Cardiac muscle cell (in vitro differentiated cells and primary cell): ENCODE data around the gene GLIPR1. TPM values are rescaled to one million over a fixed set of nuclear protein-coding genes. Genes with fewer than 3 reads are reported as not detected.

Experiments
- DNase-seq, 2 donors: peaks; one replicate each; pipeline versions ENCODE4 v3.0.0 to v3.0.0-alpha.2; 2010 to 2017; ENCODE audit warnings: low read depth in 1 of 2, low spot score in 1 of 2
- H3K27ac ChIP-seq: fragments of 200-600 bp; sonication (generic); 2 replicates; pipeline ENCODE4 v1.5.1; 2016
- H3K27me3 ChIP-seq: fragments of 200-600 bp; sonication (generic); 2 replicates; pipeline ENCODE4 v1.6.0; 2016; ENCODE audit warnings: control low read depth
- H3K36me3 ChIP-seq: fragments of 200-600 bp; sonication (generic); 2 replicates; pipeline ENCODE4 v1.5.1; 2016; ENCODE audit warnings: control low read depth
- H3K4me1 ChIP-seq: fragments of 200-600 bp; sonication (generic); 2 replicates; pipeline ENCODE4 v1.8.1; 2017; ENCODE audit warnings: low read depth, mild to moderate bottlenecking, mixed run types
- H3K4me3 ChIP-seq: fragments of 200-600 bp; sonication (generic); 2 replicates; pipeline ENCODE4 v1.5.1; 2016; ENCODE audit warnings: mild to moderate bottlenecking
- H3K9me3 ChIP-seq: fragments of 200-600 bp; sonication (generic); 2 replicates; pipeline ENCODE4 v1.5.1; 2017; ENCODE audit warnings: low read depth, mild to moderate bottlenecking, control low read depth
- polyA plus RNA-seq: library from polyadenylated mRNA; unstranded; fragments of >200 nt; fragmentation: Nextera tagmentation; extraction: Ambion mirVana; gene quantifications from 2 replicates; pipeline ENCODE4 v1.2.1, GENCODE V29; 2016
- total RNA-seq: library from RNA; depleted of rRNA; stranded (reverse); fragments of >200 nt; gene quantifications from 2 replicates; pipeline ENCODE4 v1.2.3, GENCODE V29; 2016
- TF ChIP-seq, protein P1 (sequence below): IDR thresholded peaks from 2 replicates; pipeline ENCODE4 v1.5.1; 2012; ENCODE audit warnings: low read depth, mild to moderate bottlenecking, low read length

GLIPR1 gene
- total and polyA plus RNA-seq, 2 experiments from 2014 or later, result 0.03 to 0.62 TPM

DNA sequence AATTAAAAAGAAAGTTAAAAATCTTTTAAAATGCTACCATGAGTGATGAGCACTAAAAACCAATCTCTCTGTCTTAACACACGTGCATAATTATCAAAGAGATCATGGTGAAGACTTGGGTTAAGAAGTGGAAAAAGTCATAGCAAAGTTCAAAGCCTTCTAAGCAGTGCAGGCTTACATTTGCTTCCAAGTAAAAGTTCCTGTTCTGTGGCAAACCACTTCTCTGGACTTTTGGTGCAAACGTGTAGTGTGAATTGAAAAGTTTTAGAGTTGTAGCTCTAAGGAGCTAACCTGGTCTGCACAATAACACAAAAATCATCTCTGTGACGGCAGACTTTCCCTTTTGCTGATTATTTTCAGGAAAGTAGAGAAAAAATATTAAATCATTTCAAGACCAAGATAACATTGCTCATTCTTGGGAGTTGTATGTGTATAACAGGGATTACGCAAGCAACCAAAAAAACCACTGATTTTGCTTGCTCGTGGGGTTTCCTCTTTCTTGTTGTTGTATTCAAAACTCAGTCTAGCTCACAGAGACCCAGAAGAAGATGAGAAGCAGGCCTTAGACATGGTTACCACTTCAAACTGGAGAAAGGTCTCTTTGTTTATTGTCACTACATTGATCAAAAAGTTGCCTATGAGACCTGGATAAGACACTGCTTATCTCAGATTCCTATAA, 2.3 kb upstream of the GLIPR1 start:
- no peaks in the 10 kb centered on the region for H3K9me3 ChIP-seq
- no peak overlapping the region for H3K27ac ChIP-seq
- H3K27me3 ChIP-seq, result no peaks in the 10 kb centered on the region
- H3K36me3 ChIP-seq, result no peaks in the 10 kb centered on the region
- DNase-seq, result peak in 1 of 2 donors; percentile 87
- no peak overlapping the region for H3K4me3 ChIP-seq
- H3K4me1 ChIP-seq, result no peaks in the 10 kb centered on the region
- TF ChIP-seq, protein P1, sequence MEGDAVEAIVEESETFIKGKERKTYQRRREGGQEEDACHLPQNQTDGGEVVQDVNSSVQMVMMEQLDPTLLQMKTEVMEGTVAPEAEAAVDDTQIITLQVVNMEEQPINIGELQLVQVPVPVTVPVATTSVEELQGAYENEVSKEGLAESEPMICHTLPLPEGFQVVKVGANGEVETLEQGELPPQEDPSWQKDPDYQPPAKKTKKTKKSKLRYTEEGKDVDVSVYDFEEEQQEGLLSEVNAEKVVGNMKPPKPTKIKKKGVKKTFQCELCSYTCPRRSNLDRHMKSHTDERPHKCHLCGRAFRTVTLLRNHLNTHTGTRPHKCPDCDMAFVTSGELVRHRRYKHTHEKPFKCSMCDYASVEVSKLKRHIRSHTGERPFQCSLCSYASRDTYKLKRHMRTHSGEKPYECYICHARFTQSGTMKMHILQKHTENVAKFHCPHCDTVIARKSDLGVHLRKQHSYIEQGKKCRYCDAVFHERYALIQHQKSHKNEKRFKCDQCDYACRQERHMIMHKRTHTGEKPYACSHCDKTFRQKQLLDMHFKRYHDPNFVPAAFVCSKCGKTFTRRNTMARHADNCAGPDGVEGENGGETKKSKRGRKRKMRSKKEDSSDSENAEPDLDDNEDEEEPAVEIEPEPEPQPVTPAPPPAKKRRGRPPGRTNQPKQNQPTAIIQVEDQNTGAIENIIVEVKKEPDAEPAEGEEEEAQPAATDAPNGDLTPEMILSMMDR, result no peak

DNA sequence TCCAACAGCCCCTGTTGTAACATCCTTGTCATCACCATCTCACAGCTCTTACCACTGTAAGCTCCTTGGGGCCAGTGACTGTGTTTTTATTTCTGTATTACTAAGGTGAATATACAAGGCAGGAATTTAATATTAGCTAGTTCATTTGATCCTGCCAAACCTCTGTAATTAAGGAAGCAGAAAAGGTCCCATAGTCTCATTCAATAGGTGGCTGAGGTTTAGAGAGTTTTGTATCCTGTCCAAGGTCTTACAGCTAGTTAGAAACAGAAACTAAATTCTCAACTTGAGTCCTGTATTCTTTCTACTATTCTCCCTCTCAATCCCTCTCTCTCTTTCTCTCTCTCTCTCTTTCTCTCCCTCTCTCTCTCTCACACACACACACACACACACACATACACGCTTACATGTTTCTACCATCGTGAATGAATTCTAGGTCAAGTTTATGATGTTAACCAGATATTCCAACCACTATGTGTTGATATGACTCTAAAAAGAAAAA, 543 bp upstream of the GLIPR1 start:
- Histone ChIP-seq H3K9me3 (no peaks in the 10 kb centered on the region), H3K36me3 (no peaks in the 10 kb centered on the region), H3K27ac (no peak overlapping the region), H3K4me3 (no peak overlapping the region), H3K27me3 (no peaks in the 10 kb centered on the region), H3K4me1 (no peaks in the 10 kb centered on the region)
- TF ChIP-seq, protein P1, result no peak
- peak in 1 of 2 donors; percentile 69 for DNase-seq

DNA sequence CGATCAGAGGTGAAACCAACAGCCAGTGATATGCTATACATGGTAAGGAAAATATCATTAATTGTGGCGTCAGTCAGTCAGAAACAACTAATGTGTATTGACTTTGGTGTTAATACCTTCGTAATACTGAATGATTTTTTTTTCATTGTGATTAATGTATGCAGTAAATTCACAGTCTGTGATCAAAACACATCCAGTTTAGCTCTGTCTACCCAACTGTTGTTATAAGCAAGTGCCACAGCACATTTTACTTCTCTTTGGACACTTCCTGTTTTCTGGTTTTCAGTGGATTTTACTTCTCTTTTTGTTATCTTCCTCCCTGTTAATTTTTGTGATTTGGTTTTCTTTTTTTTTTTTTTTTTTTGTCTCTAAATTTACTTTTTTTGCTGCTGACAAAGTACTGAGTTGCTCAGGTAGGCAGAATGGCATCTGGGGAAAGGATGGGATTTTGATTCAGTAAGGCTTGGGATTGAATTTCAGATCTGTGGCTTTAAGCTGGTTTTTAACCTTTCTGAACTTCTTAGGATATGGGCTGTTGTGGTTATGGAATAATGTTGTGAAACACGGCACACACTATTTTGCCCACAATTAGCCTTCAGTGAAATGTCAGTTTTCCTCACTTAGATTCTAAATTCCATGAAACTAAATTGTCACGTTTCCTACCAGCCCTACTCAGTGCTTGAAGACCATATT, 604 bp downstream of the GLIPR1 start:
- peak in 1 of 2 donors; percentile 59 for DNase-seq
- H3K4me1 ChIP-seq, result no peaks in the 10 kb centered on the region
- TF ChIP-seq, protein P1, result no peak
- no peaks in the 10 kb centered on the region for H3K36me3 ChIP-seq
- no peaks in the 10 kb centered on the region for H3K9me3 ChIP-seq
- H3K27ac ChIP-seq, result no peak overlapping the region
- H3K4me3 ChIP-seq, result no peak overlapping the region
- H3K27me3 ChIP-seq, result no peaks in the 10 kb centered on the region

DNA sequence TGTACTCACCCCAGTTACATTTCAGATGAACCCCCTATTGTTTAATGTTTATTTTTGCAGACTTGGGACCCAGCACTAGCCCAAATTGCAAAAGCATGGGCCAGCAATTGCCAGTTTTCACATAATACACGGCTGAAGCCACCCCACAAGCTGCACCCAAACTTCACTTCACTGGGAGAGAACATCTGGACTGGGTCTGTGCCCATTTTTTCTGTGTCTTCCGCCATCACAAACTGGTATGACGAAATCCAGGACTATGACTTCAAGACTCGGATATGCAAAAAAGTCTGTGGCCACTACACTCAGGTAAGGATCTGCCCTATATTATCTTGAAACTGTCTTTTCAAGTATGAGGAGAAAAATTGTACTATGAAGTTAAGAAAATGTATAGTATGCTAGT, 1.2 kb downstream of the GLIPR1 start:
- no peak overlapping the region for H3K27ac ChIP-seq
- H3K4me1 ChIP-seq, result no peaks in the 10 kb centered on the region
- H3K27me3 ChIP-seq, result no peaks in the 10 kb centered on the region
- no peak overlapping the region for H3K4me3 ChIP-seq
- H3K9me3 ChIP-seq, result no peaks in the 10 kb centered on the region
- TF ChIP-seq, protein P1, result no peak
- no peaks in the 10 kb centered on the region for H3K36me3 ChIP-seq
- peak in 1 of 2 donors; percentile 88 for DNase-seq

DNA sequence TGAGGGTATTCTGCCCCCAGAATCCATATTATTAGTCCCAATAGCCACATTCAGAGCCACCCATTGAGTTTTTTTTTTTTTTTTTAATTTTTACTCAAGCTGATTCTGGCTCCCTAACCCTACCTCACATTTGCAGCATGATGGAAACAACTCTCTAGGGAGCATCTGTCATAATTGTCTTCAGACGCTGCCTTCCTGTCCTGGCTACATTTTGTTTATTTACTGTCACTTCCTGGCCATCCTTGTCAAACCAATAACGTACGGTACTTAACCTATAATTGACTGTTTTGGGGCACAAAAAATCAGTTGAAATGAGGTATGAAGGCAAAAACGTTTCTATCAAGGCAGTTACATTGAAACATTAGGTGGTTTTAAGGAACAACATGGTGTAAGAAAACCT, 2.1 kb downstream of the GLIPR1 start:
- no peak overlapping the region for H3K27ac ChIP-seq
- peak in 1 of 2 donors; percentile 26 for DNase-seq
- no peaks in the 10 kb centered on the region for H3K4me1 ChIP-seq
- no peak overlapping the region for H3K4me3 ChIP-seq
- TF ChIP-seq, protein P1, result no peak
- no peaks in the 10 kb centered on the region for H3K9me3 ChIP-seq
- no peaks in the 10 kb centered on the region for H3K36me3 ChIP-seq
- H3K27me3 ChIP-seq, result no peaks in the 10 kb centered on the region
